Ovary (tissue), 3 donors: ENCODE measurements around the gene RGS3.

Experiments used
- CTCF ChIP-seq, 3 donors: fragments of 450-650 bp in 2 of 3; fragments of 200-600 bp in 1 of 3; IDR thresholded peaks; one replicate each; pipeline versions ENCODE4 v1.5.1 to v1.8.0; 2016 to 2022; ENCODE audit warnings: antibody characterized with exemption in 3 of 3, mild to moderate bottlenecking in 1 of 3
- POLR2A ChIP-seq: fragments of 450-650 bp; IDR thresholded peaks from one replicate; pipeline ENCODE4 v1.6.1; 2017; ENCODE audit warnings: antibody characterized with exemption, mild to moderate bottlenecking, moderate library complexity
- donor health status: DM: no; HTN: no; CAD: no.

GRCh38 chr9:113461943-113462342 is 1.6 kb upstream of the RGS3 start:
- TF ChIP-seq CTCF (IDR thresholded peaks at IDR 0.05) (no peak), POLR2A (no peak)
